22Rv1 (cell line): Measurements from ENCODE around the gene IL1RL2.

Experiments
- H3K27ac ChIP-seq: fragments of 450-650 bp; 2 replicates; pipeline ENCODE4 v1.5.1; 2017
- CTCF ChIP-seq: fragments of 450-650 bp; IDR thresholded peaks from 2 replicates; pipeline ENCODE4 v1.5.1; 2017; ENCODE audit warnings: mild to moderate bottlenecking
- ZFX ChIP-seq: fragments of 450-650 bp; IDR thresholded peaks from 2 replicates; pipeline ENCODE4 v1.6.1; 2017; ENCODE audit warnings: antibody characterized with exemption, borderline replicate concordance

The IL1RL2 gene

DNA sequence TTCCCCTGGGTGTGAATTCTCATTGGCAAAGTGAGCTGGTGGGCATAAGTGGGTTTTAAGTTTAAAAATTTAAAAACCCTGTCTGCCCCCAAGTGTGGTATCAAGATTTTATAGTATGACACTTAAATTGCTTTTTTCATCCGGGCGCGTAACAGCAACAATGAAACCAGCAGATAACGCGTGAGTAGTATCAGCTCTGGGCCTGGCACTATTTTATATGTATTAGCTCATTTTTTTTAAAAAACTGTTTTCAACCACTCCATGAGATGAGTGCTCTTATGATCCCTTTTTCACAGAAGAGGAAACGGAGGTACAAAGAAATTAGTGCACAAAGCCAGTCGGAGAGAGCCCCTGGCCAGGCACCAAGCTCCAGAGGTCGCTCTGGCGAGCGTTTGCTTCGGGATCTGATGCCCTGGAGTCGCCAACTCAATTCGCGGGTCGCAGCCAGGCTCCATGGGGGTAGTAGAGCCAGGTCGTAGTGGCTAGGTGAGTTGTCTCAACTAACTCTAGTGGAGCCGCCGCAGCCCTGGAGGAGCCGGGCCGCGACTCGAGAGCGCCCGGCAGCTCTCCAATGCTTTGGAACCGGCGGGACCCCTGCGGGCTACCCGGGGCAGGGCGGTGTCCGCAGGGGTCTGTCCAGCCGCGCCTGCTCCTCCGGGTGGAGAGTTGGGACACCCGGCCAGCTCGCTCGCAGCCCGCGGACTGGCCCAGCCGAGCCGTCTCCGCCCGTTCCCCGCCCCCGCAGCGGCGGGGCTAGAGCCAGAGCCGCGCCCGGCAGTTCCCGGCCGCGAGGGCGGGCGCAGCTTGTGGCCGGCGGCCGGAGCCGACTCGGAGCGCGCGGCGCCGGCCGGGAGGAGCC is 44.6 kb upstream of the IL1RL2 start, which contains the start of gene IL1R1:
TSS of gene IL1R1 (plus strand) at position 777 of the 859 bp plus-strand sequence. CDS start 14,979 bp downstream, outside the sequence.
- peak within 1 kb of the TSS; percentile 46; the same call in 1 of the 2 replicates for H3K27ac ChIP-seq
- no peak for TF ChIP-seq ZFX
- TF ChIP-seq CTCF = no peak

DNA sequence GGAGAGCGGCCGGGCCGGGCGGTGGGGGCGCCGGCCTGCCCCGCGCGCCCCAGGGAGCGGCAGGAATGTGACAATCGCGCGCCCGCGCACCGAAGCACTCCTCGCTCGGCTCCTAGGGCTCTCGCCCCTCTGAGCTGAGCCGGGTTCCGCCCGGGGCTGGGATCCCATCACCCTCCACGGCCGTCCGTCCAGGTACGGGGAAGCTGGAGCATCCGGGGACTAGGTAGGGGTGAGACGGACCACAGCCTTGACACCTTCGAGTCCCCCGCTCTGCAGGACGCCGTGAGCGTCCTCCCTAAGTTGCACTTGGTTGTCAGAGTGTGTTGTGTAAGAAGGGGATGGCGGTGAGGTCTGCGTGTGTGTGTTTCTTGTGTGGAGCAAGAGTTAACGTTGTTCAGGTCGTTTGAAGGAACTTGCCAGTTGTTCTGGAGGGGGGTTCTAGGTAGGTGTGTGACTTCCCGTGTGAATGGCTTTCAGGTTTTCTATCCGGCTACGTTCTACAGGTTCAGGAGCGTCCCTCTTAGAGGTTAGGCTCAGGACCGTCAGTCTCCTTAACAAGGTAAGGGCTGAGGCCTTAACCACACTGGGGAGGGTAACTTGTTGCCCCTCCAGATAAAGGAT is 43.9 kb upstream of the IL1RL2 start:
- peak overlapping the region; percentile 46; the same call in 1 of the 2 replicates for H3K27ac ChIP-seq
- TF ChIP-seq ZFX (no peak), CTCF (no peak)

DNA sequence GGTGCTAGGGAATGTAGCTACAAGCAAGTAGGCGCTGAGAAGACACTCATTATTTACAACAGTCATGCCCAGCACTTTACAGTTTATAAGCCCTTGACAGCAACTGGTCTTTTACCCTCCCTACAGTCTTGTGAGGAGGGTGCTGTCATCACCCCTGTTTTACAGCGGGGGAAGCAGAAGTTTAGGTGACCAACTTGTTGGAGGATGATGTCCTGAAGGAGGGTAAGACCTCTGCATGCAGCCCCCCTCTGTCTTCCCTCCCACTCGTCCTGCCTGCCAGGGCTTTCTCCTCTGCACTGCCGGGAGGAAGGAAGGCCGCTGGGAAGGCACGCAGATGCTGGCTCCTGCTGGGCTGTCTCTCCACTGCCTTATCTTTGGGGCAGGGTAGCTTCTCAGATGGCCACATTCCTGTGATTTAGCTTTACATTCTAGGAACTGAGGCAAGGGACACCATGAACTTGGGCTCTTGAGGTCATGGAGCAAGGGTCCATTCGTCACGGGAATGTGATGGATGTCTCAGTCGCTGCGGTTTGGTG is 43.3 kb upstream of the IL1RL2 start:
- H3K27ac ChIP-seq = peak overlapping the region; percentile 46; the same call in 1 of the 2 replicates
- TF ChIP-seq ZFX = no peak
- TF ChIP-seq CTCF = no peak

GRCh38 chr2:102144128-102144527 is 42.7 kb upstream of the IL1RL2 start:
- TF ChIP-seq CTCF (no peak), ZFX (no peak)
- no peak overlapping the region for H3K27ac ChIP-seq

DNA sequence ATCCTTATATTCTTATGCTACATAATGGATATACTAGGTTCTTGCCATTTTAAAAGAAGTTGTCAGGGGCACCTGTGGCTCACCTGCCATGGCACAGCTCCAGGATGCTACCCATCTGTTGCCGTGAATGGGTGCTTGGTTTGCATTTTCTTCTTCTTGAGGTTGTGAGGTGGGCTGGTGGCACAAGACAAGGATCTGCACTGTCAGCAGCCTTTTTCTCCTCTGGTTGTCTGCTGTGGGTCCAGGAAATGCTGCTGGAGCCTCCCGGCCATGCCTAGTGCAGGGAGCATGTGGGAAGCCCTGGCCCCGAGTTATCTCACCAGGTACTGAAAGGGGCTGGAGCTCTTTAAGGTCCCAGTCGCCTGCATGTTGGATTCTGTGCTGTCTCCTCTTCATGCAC is 41.7 kb upstream of the IL1RL2 start:
- no peak overlapping the region for H3K27ac ChIP-seq
- TF ChIP-seq CTCF = no peak

DNA sequence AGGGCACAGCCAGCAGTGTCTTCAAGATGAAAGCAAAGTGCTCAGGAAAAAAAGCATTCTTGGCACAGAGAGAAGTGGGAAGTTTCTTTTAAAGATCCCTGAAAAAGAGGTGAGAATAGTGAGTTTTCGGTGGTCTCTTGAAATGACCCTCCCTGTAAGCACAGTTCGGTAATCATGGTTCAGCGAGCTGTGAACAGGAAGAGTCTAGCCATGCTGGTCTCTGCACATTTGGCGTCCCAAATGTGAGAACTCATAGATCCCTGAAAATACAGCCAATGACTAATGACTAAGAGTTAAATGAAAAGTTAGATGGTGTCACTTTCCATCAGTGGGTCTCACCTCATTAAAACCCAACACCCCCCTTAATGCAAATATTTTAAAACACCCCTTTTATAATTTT is 40.9 kb upstream of the IL1RL2 start:
- no peak for TF ChIP-seq CTCF
- no peak for TF ChIP-seq ZFX
- no peak overlapping the region for H3K27ac ChIP-seq

DNA sequence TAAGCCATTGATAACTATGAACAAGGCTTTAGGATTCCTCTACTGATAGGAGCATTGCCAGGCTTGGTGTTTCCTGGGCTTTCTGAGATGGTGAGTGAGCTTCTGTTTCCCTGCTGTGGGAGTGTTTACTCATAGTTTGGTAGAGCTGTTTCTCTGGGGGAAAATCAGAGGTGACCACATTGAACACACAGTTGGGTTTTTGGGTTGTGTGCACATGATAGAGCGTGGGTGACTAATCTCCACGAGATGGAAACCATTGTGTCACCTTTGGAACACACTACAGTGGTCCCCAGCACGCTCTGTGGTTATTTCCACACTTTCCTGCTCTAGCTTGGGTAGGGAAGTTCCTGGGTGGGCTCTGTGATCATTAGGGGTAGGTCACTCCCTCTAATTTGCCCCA is 38.9 kb upstream of the IL1RL2 start:
- no peak overlapping the region for H3K27ac ChIP-seq
- no peak for TF ChIP-seq ZFX
- no peak for TF ChIP-seq CTCF
